GM12891 (cell line): ENCODE measurements around the gene CIAO3.

Experiments
- DNase-seq: peaks from one replicate; pipeline ENCODE4 v3.0.0; 2011; ENCODE audit warnings: low spot score; ENCODE audit not compliant: insufficient read length
- FAIRE-seq: peaks from 2 replicates; lab custom pipeline; 2011; peaks lifted over from hg19 to GRCh38; lab: Jason Lieb, UNC
- PAX5 ChIP-seq: IDR thresholded peaks from 2 replicates; pipeline ENCODE4 v1.6.1; 2011; ENCODE audit warnings: low read length, moderate library complexity, mild to moderate bottlenecking; ENCODE audit not compliant: insufficient read depth, severe bottlenecking
- POLR2A ChIP-seq: IDR thresholded peaks from 2 replicates; pipeline ENCODE4 v1.6.1; 2011; ENCODE audit warnings: low read depth, low read length, control low read depth
- POLR2AphosphoS5 ChIP-seq: IDR thresholded peaks from 2 replicates; pipeline ENCODE4 v1.6.1; 2011; ENCODE audit warnings: low read depth, low read length, control low read depth
- POU2F2 ChIP-seq: IDR thresholded peaks from 2 replicates; pipeline ENCODE4 v1.6.1; 2011; ENCODE audit warnings: low read depth, mild to moderate bottlenecking, control low read depth, low read length, moderate library complexity
- SPI1 ChIP-seq: IDR thresholded peaks from 2 replicates; pipeline ENCODE4 v1.6.1; 2011; ENCODE audit warnings: low read depth, low read length, control low read depth
- TAF1 ChIP-seq: IDR thresholded peaks from 2 replicates; pipeline ENCODE4 v1.6.1; 2011; ENCODE audit warnings: low read depth, low read length, control low read depth

Gene CIAO3

GRCh38 chr16:740459-740763 is 386 bp downstream of the CIAO3 start:
- FAIRE-seq (peak; percentile 28), DNase-seq (no peak)
- no peak for TF ChIP-seq POLR2A
- no peak for TF ChIP-seq POU2F2
- no peak for TF ChIP-seq TAF1
- no peak for TF ChIP-seq PAX5
- TF ChIP-seq POLR2AphosphoS5 = no peak

GRCh38 chr16:739560-740458 is 988 bp downstream of the CIAO3 start:
- TF ChIP-seq POU2F2 (no peak), PAX5 (no peak), POLR2AphosphoS5 (no peak), TAF1 (no peak), POLR2A (no peak), SPI1 (no peak)
- no peak for DNase-seq
- no peak for FAIRE-seq

- DNase-seq (no peak), FAIRE-seq (no peak)
Observed at GRCh38 chr16:736936-737481, 3.8 kb downstream of the CIAO3 start.

GRCh38 chr16:735982-736453 is 4.8 kb downstream of the CIAO3 start:
- no peak for FAIRE-seq
- no peak for DNase-seq
- TF ChIP-seq PAX5 (no peak), TAF1 (no peak), POU2F2 (no peak), SPI1 (no peak), POLR2AphosphoS5 (no peak), POLR2A (no peak)

More at GRCh38 chr16:736936-737481, 3.8 kb downstream of the CIAO3 start:
- TF ChIP-seq PAX5 (no peak), POLR2A (no peak), SPI1 (no peak), TAF1 (no peak), POLR2AphosphoS5 (no peak), POU2F2 (no peak)

GRCh38 chr16:734981-735881 is 5.6 kb downstream of the CIAO3 start:
- no peak for FAIRE-seq
- TF ChIP-seq TAF1 (no peak), SPI1 (no peak), POLR2A (no peak)
- no peak for DNase-seq

GRCh38 chr16:734208-734980 is 6.4 kb downstream of the CIAO3 start:
- TF ChIP-seq POLR2A = no peak
- TF ChIP-seq TAF1 = no peak
- TF ChIP-seq SPI1 = no peak
- TF ChIP-seq PAX5 = no peak
- TF ChIP-seq POU2F2 = no peak
- no peak for TF ChIP-seq POLR2AphosphoS5
- DNase-seq (no peak), FAIRE-seq (no peak)

- FAIRE-seq (no peak), DNase-seq (no peak)
- TF ChIP-seq SPI1 (no peak), POLR2A (no peak), POLR2AphosphoS5 (no peak), PAX5 (no peak), TAF1 (no peak), POU2F2 (no peak)
Observed at GRCh38 chr16:733382-734207, 7.2 kb downstream of the CIAO3 start.

- FAIRE-seq (no peak), DNase-seq (no peak)
- TF ChIP-seq PAX5 (no peak), TAF1 (no peak), POLR2AphosphoS5 (no peak), SPI1 (no peak), POU2F2 (no peak), POLR2A (no peak)
Observed at GRCh38 chr16:732936-733335, 7.9 kb downstream of the CIAO3 start.

GRCh38 chr16:732332-732731 is 8.5 kb downstream of the CIAO3 start:
- FAIRE-seq (no peak), DNase-seq (no peak)
- TF ChIP-seq POU2F2 = no peak
- no peak for TF ChIP-seq TAF1
- TF ChIP-seq SPI1 = no peak
- no peak for TF ChIP-seq POLR2A
- no peak for TF ChIP-seq PAX5
- TF ChIP-seq POLR2AphosphoS5 = no peak
